ENCODE data around the gene CX3CR1.

The CX3CR1 gene

DNA sequence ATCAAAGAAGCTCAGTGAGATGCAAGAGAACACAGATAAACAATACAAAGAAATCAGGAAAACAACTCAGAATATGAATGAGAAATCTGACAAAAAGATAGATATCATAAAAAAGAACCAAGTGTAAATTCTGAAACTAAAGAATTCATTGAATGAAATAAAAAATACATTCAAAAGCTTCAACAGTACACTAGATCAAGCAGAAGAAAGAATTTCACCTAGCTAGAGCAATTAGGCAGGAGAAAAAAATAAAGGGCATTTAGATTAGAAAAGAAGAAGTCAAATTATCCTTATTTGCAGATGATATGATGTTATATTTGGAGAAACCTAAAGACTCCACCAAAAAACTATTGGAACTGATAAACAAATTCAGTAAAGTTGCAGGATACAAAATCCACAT, 19.4 kb upstream of the CX3CR1 start:
- no peak overlapping the region for H2BK5ac ChIP-seq (ENCODE audit: low read length)
- no peak for DNase-seq (ENCODE audit: low spot score)
- no peaks in the 10 kb centered on the region for H3K27me3 ChIP-seq (ENCODE audit: control insufficient read depth in 3 of 3, insufficient read depth in 3 of 3, low read depth in 1 of 3, low read length in 3 of 3)
- no peak overlapping the region for H4K91ac ChIP-seq (ENCODE audit: low read depth, low read length, poor library complexity)
- no peak overlapping the region for H3K9ac ChIP-seq (ENCODE audit: low read depth, low read length, poor library complexity)
- H4K8ac ChIP-seq (ENCODE audit: low read depth, low read length): no peak overlapping the region
- peaks cover 0 to 3% of the 10 kb centered on the region in 2 donors for H3K9me3 ChIP-seq (replicated peaks in 1 of 2; ENCODE audit: control insufficient read depth in 2 of 2, insufficient read depth in 1 of 2, low read depth in 1 of 2, low read length in 2 of 2)
- H3K4me3 ChIP-seq (ENCODE audit: low read length in 2 of 2): no peak overlapping the region
- H3K27ac ChIP-seq (replicated peaks; ENCODE audit: low read length): no peak overlapping the region
- no peak overlapping the region for H3K23ac ChIP-seq (ENCODE audit: low read depth, low read length, poor library complexity)
- no peak overlapping the region for H3K18ac ChIP-seq (ENCODE audit: low read length)
- no peak overlapping the region for H3K14ac ChIP-seq (ENCODE audit: low read length)
- H3K79me1 ChIP-seq (ENCODE audit: low read depth, low read length): no peaks in the 10 kb centered on the region
- no peak overlapping the region for H2BK15ac ChIP-seq (ENCODE audit: low read length)
- no peak overlapping the region for H2AK5ac ChIP-seq (ENCODE audit: low read depth, low read length)
- H2AFZ ChIP-seq (ENCODE audit: low read length): no peak overlapping the region
- no peak overlapping the region for H3K4me2 ChIP-seq (ENCODE audit: insufficient read depth, low read length, poor library complexity, severe bottlenecking)
- no peak overlapping the region for H3K4ac ChIP-seq (ENCODE audit: low read length)
- H2BK12ac ChIP-seq (ENCODE audit: low read length): no peak overlapping the region
- peaks cover 1 to 2% of the 10 kb centered on the region in 2 donors for H3K4me1 ChIP-seq (ENCODE audit: control insufficient read depth in 2 of 2, insufficient read depth in 1 of 2, low read depth in 1 of 2, low read length in 2 of 2)
- H2BK120ac ChIP-seq (ENCODE audit: low read depth, low read length): no peak overlapping the region
- H3K36me3 ChIP-seq (replicated peaks in 1 of 2; ENCODE audit: control insufficient read depth in 2 of 2, insufficient read depth in 2 of 2, low read length in 2 of 2): no peaks in the 10 kb centered on the region

DNA sequence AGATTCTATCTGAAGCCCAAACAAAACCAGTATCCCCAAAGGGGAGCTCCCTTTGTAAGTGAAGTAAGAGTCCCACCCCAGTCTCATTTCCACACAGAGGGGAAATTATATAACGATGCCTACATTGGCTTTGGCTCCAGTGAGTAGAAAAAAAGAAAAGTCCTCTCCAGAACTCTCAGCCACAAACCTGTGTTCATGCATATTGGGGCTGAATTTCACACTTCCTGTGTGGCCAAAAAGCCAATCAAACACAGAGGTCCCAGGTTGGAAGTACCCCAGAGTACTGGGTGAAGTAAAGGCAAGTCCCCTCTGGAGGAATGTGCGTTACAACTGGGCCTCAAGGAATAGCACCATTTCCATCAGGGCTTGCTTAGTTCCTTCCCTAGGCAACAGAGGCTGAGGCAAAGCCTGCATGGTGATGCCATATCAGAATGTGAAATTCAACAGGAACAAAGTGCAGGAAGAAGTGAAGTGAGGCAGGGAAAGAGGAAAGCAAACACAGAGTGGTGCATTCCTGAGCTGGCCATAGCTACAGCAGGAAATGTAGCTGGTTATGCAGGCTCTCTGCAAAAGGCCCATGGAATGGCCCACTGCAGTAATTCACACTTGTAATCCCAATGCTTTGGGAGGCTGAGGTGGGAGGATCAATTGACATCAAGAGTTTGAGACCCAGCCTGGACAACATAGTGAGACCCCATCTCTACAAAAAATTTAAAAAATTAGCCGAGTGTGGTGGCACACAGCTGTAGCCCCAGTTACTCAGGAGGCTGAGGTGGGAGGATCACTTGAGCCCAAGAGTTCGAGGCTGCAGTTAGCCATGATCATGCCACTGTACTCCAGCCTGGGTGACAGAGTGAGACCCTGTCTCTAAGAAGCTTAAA, 16.6 kb upstream of the CX3CR1 start:
- Histone ChIP-seq H3K79me1 (ENCODE audit: low read depth, low read length) (no peaks in the 10 kb centered on the region), H2BK120ac (ENCODE audit: low read depth, low read length) (no peak overlapping the region), H3K36me3 (replicated peaks in 1 of 2; ENCODE audit: control insufficient read depth in 2 of 2, insufficient read depth in 2 of 2, low read length in 2 of 2) (no peaks in the 10 kb centered on the region), H3K4me2 (ENCODE audit: insufficient read depth, low read length, poor library complexity, severe bottlenecking) (no peak overlapping the region), H3K27me3 (ENCODE audit: control insufficient read depth in 3 of 3, insufficient read depth in 3 of 3, low read depth in 1 of 3, low read length in 3 of 3) (no peaks in the 10 kb centered on the region), H4K91ac (ENCODE audit: low read depth, low read length, poor library complexity) (no peak overlapping the region), H2AFZ (ENCODE audit: low read length) (no peak overlapping the region), H3K4me1 (ENCODE audit: control insufficient read depth in 2 of 2, insufficient read depth in 1 of 2, low read depth in 1 of 2, low read length in 2 of 2) (peaks cover 1 to 2% of the 10 kb centered on the region in 2 donors), H3K14ac (ENCODE audit: low read length) (no peak overlapping the region), H2BK5ac (ENCODE audit: low read length) (no peak overlapping the region), H4K8ac (ENCODE audit: low read depth, low read length) (no peak overlapping the region), H3K18ac (ENCODE audit: low read length) (no peak overlapping the region), H3K27ac (replicated peaks; ENCODE audit: low read length) (no peak overlapping the region), H3K4me3 (ENCODE audit: low read length in 2 of 2) (no peak overlapping the region), H3K23ac (ENCODE audit: low read depth, low read length, poor library complexity) (no peak overlapping the region), H2BK15ac (ENCODE audit: low read length) (no peak overlapping the region), H3K9me3 (replicated peaks in 1 of 2; ENCODE audit: control insufficient read depth in 2 of 2, insufficient read depth in 1 of 2, low read depth in 1 of 2, low read length in 2 of 2) (peaks cover 0 to 3% of the 10 kb centered on the region in 2 donors), H3K9ac (ENCODE audit: low read depth, low read length, poor library complexity) (no peak overlapping the region), H2AK5ac (ENCODE audit: low read depth, low read length) (no peak overlapping the region), H2BK12ac (ENCODE audit: low read length) (no peak overlapping the region), H3K4ac (ENCODE audit: low read length) (no peak overlapping the region)
- no peak for DNase-seq (ENCODE audit: low spot score)
- WGBS, 2 donors (ENCODE audit: extremely low coverage in 2 of 2, insufficient read length in 2 of 2, insufficient replicate concordance in 1 of 2): no CpG with 5 or more reads among the region's 4 CpGs

DNA sequence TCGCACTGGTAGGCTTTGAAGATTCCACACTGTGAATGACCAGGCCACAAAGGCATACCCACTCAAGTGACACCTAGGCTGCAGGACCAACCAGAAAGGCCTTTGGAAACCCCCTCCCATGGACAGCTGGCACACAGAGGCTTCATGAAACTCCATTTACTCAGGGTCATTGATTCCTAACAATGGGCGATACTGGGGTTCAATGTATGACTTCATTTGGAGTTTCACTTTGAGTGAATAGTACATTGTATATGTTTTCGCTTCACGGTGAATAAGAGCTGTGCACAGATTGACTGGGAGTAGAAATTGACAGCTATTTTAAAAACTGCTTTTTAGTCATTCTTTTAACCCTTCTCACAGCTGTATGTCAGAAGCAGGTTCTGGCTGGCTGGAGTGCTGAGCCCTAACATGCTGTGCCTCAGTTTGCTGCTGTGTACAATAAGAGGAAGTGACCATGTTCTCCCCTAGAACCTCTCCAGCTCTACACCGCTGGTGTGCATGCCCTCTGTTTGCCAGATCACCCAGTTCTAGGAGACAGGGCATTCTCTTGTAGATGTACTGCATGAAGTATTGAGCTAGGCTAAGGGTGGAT, 15.4 kb upstream of the CX3CR1 start:
- DNase-seq (ENCODE audit: low spot score): no peak
- no peak overlapping the region for H2BK12ac ChIP-seq (ENCODE audit: low read length)
- H3K36me3 ChIP-seq (replicated peaks in 1 of 2; ENCODE audit: control insufficient read depth in 2 of 2, insufficient read depth in 2 of 2, low read length in 2 of 2): no peaks in the 10 kb centered on the region
- H3K14ac ChIP-seq (ENCODE audit: low read length): no peak overlapping the region
- no peak overlapping the region for H2BK15ac ChIP-seq (ENCODE audit: low read length)
- H2AFZ ChIP-seq (ENCODE audit: low read length): no peak overlapping the region
- no peak overlapping the region for H2BK120ac ChIP-seq (ENCODE audit: low read depth, low read length)
- H2AK5ac ChIP-seq (ENCODE audit: low read depth, low read length): no peak overlapping the region
- no peak overlapping the region for H3K4me2 ChIP-seq (ENCODE audit: insufficient read depth, low read length, poor library complexity, severe bottlenecking)
- no peaks in the 10 kb centered on the region for H3K79me1 ChIP-seq (ENCODE audit: low read depth, low read length)
- H3K27ac ChIP-seq (replicated peaks; ENCODE audit: low read length): no peak overlapping the region
- H3K9me3 ChIP-seq (replicated peaks in 1 of 2; ENCODE audit: control insufficient read depth in 2 of 2, insufficient read depth in 1 of 2, low read depth in 1 of 2, low read length in 2 of 2): peaks cover 0 to 3% of the 10 kb centered on the region in 2 donors
- H3K9ac ChIP-seq (ENCODE audit: low read depth, low read length, poor library complexity): no peak overlapping the region
- H4K91ac ChIP-seq (ENCODE audit: low read depth, low read length, poor library complexity): no peak overlapping the region
- no peak overlapping the region for H2BK5ac ChIP-seq (ENCODE audit: low read length)
- peaks cover 1 to 2% of the 10 kb centered on the region in 2 donors for H3K4me1 ChIP-seq (ENCODE audit: control insufficient read depth in 2 of 2, insufficient read depth in 1 of 2, low read depth in 1 of 2, low read length in 2 of 2)
- no peak overlapping the region for H4K8ac ChIP-seq (ENCODE audit: low read depth, low read length)
- no peak overlapping the region for H3K23ac ChIP-seq (ENCODE audit: low read depth, low read length, poor library complexity)
- H3K18ac ChIP-seq (ENCODE audit: low read length): no peak overlapping the region
- no peaks in the 10 kb centered on the region for H3K27me3 ChIP-seq (ENCODE audit: control insufficient read depth in 3 of 3, insufficient read depth in 3 of 3, low read depth in 1 of 3, low read length in 3 of 3)
- no peak overlapping the region for H3K4me3 ChIP-seq (ENCODE audit: low read length in 2 of 2)
- no CpG with 5 or more reads among the region's 5 CpGs for WGBS, 2 donors (ENCODE audit: extremely low coverage in 2 of 2, insufficient read length in 2 of 2, insufficient replicate concordance in 1 of 2)
- no peak overlapping the region for H3K4ac ChIP-seq (ENCODE audit: low read length)

DNA sequence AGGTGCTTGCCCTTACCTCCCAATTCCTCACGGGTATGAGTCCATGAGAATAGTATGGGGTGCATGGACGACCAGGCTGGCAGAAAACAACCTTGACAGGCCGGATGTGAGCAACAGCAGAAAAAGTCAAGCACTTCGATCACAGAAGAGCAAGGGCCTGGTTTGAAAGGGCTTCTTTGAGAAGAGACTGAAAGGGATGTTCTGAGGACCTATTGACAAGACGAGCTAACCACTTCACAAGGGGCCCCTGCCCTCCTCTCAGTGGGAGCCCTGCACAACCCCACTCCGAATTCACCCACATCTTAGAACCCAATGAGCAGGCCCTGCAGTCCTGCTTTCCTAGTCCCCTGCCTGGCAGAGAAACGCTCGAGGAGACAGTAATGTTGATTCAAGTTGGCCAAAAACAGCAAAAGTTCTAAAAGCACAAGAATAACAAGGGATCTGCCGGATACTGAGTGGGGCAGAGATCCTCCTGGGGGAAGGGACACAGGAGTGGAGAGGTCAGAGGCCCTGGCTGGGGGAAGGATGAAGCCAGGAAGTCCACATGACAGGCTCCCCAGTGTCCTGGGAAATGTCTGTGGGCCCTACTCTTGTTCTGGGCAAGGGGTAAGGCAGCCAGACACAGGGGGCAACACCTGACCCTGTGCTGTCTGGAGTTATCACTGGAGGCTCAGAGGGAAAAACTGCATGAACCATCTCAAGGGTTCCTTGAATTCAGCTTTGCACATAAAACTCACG, 14.8 kb upstream of the CX3CR1 start:
- Histone ChIP-seq H3K79me1 (ENCODE audit: low read depth, low read length) (no peaks in the 10 kb centered on the region), H3K23ac (ENCODE audit: low read depth, low read length, poor library complexity) (no peak overlapping the region), H3K9me3 (replicated peaks in 1 of 2; ENCODE audit: control insufficient read depth in 2 of 2, insufficient read depth in 1 of 2, low read depth in 1 of 2, low read length in 2 of 2) (peaks cover 0 to 3% of the 10 kb centered on the region in 2 donors), H3K9ac (ENCODE audit: low read depth, low read length, poor library complexity) (no peak overlapping the region), H2BK12ac (ENCODE audit: low read length) (no peak overlapping the region), H3K14ac (ENCODE audit: low read length) (no peak overlapping the region), H3K36me3 (replicated peaks in 1 of 2; ENCODE audit: control insufficient read depth in 2 of 2, insufficient read depth in 2 of 2, low read length in 2 of 2) (no peaks in the 10 kb centered on the region), H3K4me3 (ENCODE audit: low read length in 2 of 2) (no peak overlapping the region), H3K18ac (ENCODE audit: low read length) (no peak overlapping the region), H3K4ac (ENCODE audit: low read length) (no peak overlapping the region), H2BK5ac (ENCODE audit: low read length) (no peak overlapping the region), H4K91ac (ENCODE audit: low read depth, low read length, poor library complexity) (no peak overlapping the region), H4K8ac (ENCODE audit: low read depth, low read length) (no peak overlapping the region), H3K27me3 (ENCODE audit: control insufficient read depth in 3 of 3, insufficient read depth in 3 of 3, low read depth in 1 of 3, low read length in 3 of 3) (no peaks in the 10 kb centered on the region), H2AK5ac (ENCODE audit: low read depth, low read length) (peak overlapping the region; percentile 57), H2BK120ac (ENCODE audit: low read depth, low read length) (no peak overlapping the region), H3K27ac (replicated peaks; ENCODE audit: low read length) (no peak overlapping the region), H2BK15ac (ENCODE audit: low read length) (peak overlapping the region; percentile 8), H3K4me2 (ENCODE audit: insufficient read depth, low read length, poor library complexity, severe bottlenecking) (no peak overlapping the region), H3K4me1 (ENCODE audit: control insufficient read depth in 2 of 2, insufficient read depth in 1 of 2, low read depth in 1 of 2, low read length in 2 of 2) (peaks cover 1 to 2% of the 10 kb centered on the region in 2 donors), H2AFZ (ENCODE audit: low read length) (no peak overlapping the region)
- DNase-seq (ENCODE audit: low spot score): no peak
- no CpG with 5 or more reads among the region's 10 CpGs for WGBS, 2 donors (ENCODE audit: extremely low coverage in 2 of 2, insufficient read length in 2 of 2, insufficient replicate concordance in 1 of 2)
